Smooth muscle cell of the brain vasculature (primary cell): Measurements from ENCODE around the gene ORM1.
"Not testable (repeated sequence)": the region's sequence is repeated elsewhere in the genome, so short reads cannot be mapped to it uniquely, and the experiment has no call there.

ENCODE experiments used
- DNase-seq: peaks from one replicate; pipeline ENCODE4 v3.0.0-alpha.2; 2012; ENCODE audit warnings: low read depth, low spot score

The ORM1 gene

GRCh38 chr9:114304416-114305188 lies 18.3 kb upstream of the ORM1 start:
- no peak for DNase-seq

DNA sequence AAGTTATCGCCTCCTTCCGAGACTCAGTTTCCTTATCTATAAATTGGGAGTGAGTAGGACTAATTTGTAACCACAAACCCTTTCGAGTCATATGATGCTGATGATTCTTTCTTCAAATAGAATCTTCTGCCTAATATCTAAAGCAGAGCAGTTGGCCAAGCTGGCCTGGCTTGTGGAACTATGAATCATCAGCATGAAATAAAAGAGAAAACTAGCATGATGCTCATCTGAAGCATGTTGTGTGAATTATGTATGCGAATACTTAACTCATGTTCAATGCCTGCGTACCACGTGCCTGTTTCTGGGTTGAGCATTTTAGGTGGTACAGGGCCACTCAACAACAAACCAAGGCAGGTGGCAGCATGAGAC lies 15.0 kb upstream of the ORM1 start:
- no peak for DNase-seq

GRCh38 chr9:114308361-114308950 lies 14.4 kb upstream of the ORM1 start:
- no peak for DNase-seq

DNA sequence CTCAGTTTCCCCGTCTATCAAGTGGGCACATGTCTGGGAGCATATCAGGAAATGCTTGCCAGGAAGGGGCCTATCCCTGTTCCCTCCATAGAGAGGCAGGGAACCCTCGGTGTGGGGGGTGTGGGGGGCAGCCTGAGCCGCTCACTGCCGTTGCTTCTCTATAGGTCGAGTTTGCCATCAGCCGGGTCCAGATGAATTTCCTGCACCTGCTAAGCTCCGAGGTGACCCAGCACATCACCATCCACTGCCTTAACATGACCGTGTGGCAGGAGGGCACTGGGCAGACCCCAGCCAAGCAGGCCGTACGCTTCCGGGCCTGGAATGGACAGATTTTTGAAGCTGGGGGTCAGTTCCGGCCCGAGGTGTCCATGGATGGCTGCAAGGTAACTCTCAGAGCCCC lies 13.8 kb upstream of the ORM1 start:
- no peak for DNase-seq

DNA sequence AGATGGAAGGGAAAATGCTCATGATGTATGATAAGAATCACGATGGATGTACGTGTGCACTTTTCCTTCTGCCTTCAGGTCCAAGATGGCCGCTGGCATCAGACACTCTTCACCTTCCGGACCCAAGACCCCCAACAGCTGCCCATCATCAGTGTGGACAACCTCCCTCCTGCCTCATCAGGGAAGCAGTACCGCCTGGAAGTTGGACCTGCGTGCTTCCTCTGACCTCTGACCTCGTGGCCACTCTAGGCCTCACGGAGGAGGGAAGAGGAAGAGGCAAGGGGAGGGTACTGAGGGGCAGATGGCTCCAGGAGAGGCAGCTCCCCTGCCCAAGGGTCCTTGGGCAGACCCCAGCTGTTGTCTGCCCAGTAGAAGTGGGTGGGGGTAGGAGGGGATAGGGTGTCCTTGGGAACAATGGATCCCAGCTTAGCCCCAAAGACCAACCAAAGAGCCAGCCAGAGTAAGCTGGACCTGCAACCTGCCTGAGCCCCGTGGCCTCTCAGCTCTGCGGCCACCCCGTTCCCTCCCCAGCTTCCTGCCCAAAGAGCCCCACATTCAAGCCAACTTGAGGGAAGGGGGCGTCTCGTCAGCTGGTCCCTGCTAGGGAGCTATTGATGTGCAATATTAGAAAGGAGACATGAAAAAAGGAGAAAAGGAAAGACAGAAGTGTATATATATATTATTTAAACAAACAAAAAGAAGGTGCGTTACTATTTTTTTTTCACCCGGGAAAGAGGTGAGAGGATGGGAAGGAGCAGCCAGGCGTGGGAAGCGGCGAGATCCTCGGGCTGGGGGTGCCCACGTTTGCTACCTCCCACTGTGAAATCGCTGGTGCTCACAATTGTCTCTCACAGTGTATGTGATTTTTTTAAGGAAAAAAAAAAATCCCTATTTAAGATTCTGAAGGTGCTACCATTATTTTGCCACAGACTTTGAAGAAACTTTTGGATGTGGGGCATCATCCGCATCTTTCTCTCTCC lies 12.1 kb upstream of the ORM1 start:
- DNase-seq, result no peak

GRCh38 chr9:114311571-114312512 lies 11.1 kb upstream of the ORM1 start:
- no peak for DNase-seq

- no peak for DNase-seq
Observed at GRCh38 chr9:114312513-114312875, 10.4 kb upstream of the ORM1 start.

DNA sequence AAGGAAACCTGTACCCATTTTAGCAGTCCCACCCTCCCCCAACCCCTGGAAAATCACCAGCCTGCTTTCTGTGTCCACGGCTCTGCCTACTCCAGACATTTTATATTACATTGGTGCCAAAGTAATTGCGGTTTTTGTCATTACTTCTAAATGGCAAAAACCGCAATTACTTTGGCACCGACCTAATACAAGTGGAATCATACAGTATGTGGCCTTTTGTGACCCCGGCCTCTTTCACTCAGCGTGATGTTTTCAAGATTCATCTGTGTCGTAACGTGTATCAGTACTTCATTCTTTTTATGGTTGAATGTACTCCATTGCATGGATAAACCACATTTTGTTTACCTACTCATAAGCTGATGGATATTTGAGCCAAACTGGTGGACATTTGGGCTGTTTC lies 9.7 kb upstream of the ORM1 start:
- no peak for DNase-seq

- no peak for DNase-seq
Observed at GRCh38 chr9:114314256-114314867, 8.5 kb upstream of the ORM1 start.

DNA sequence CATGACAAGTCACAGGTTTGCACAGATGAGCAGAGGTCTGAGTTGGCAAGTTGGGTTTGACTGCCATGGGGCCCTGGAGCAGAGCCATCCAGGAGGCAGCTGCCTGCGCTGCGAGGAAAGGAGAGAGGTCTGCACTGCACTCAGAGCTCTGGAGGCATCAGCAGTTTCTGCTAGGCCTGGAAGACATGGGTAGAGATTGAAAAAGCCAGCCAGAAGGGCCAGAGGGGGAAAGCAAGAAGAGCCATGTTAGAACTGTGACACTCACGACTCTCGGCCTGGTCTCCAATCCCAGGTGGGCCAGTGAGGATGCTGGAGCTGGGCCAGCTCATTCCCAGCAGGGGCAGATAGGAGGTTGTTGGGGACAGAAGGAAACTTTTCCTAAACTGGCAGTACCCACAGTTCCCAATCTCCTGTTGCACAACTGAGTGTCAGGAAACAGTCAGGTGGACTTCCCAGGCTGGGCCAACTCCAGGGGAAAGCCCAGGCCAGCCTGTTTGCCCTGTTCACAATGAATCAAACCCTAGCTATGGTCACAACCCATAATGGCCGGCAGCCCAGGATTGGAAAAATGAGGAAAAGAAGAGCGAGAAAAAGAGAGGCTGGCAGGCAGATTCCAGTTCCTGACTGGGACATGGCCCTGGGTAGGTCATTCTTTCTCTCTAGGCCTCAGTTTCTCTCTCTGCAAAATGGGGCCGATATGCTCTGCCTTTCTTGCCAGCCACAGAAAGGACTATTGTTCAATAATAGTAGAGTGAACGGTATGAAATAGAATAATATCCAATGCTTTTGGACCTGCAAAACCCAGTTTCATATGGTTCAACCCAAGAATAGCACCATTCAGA lies 7.8 kb upstream of the ORM1 start:
- no peak for DNase-seq

DNA sequence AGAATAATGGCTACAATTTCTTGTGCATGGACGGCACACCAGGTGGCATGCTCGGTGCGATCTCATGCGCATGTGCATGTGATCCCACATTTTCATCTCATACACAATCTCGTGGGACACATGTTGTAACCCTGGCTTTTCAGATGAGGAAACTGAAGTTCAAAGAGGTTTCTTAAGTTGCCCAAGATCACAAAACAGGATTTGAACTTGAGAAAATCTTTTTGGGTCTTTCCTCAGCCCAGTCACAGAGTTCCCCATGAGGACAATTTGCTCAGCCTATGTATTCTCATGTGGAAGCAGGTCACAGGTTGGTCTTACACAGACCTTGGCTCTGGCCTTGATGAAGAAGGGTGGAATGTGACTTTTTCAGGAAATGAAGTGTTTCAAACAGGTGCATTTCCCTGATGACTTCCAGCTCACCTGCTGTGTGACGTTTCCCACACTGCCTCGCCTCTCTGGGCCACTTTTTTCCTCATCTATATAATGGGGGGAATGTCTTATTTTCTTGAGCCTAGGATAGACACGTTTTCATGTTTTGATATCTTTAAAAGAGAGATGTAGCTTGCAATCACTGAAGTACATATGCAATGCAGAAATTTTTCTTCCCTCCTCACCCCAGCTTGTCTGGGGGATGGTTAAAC lies 7.1 kb upstream of the ORM1 start:
- no peak for DNase-seq

GRCh38 chr9:114316605-114317230 lies 6.2 kb upstream of the ORM1 start:
- DNase-seq, result no peak

GRCh38 chr9:114317665-114318357 lies 5.1 kb upstream of the ORM1 start:
- DNase-seq, result no peak

GRCh38 chr9:114318416-114318815 lies 4.5 kb upstream of the ORM1 start:
- no peak for DNase-seq

DNA sequence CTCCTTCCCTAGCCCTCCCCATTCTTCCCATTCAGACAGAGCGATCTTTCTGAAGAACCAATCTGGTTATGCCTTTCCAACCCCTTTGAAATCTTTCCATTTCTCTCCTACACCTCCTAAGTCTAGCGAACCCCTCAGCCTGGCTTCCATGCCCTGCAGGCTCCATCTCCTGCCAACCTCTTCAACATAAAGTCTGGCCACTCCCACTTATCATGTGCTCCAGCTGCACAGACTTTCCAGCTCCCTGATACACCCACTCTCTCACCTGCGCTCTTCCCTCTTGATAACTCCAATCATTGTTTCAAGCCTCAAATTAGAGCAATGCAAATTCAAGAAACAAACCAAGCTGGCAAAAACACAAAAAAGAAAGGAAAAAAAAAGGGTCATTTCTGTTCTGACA lies 3.8 kb upstream of the ORM1 start:
- no peak for DNase-seq

DNA sequence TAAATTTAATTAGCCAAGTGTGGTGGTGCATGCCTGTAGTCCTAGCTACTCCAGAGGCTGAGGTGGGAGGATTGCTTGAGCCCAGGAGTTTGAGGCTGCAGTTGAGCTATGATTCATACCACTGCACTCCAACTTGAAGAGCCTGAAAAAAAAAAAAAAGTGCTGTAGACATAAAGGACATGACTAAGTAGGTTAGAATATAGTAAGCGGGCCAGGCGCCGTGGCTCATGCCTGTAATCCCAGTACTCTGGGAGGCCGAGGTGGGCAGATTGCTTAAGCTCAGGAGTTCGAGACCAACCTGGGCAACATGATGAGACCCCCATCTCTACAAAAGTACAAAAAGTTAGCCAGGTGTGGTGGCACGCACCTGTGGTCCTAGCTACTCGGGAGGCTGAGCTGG lies 2.2 kb upstream of the ORM1 start:
- not testable (repeated sequence) for DNase-seq

DNA sequence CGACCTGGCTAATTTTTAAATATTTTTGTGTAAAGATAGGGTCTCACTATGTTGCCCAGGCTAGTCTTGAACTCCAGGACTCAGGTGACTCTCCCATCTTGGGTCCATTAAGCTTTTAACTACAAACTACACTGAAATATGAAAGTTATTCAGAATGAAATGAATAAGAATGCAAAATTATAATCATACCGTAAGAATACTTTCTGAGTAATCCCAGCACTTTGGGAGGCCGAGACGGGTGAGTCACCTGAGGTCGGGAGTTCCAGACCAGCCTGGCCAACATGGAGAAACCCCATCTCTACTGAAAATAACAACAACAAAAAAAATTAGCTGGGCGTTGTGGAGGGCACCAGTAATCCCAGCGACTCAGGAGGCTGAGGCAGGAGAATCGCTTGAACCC lies 1.1 kb upstream of the ORM1 start:
- DNase-seq, result no peak

GRCh38 chr9:114322160-114322818 lies 609 bp upstream of the ORM1 start:
- not testable (repeated sequence) for DNase-seq
